Measurements from ENCODE around the gene SLC26A3.

- TF ChIP-seq, protein P1, sequence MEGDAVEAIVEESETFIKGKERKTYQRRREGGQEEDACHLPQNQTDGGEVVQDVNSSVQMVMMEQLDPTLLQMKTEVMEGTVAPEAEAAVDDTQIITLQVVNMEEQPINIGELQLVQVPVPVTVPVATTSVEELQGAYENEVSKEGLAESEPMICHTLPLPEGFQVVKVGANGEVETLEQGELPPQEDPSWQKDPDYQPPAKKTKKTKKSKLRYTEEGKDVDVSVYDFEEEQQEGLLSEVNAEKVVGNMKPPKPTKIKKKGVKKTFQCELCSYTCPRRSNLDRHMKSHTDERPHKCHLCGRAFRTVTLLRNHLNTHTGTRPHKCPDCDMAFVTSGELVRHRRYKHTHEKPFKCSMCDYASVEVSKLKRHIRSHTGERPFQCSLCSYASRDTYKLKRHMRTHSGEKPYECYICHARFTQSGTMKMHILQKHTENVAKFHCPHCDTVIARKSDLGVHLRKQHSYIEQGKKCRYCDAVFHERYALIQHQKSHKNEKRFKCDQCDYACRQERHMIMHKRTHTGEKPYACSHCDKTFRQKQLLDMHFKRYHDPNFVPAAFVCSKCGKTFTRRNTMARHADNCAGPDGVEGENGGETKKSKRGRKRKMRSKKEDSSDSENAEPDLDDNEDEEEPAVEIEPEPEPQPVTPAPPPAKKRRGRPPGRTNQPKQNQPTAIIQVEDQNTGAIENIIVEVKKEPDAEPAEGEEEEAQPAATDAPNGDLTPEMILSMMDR (IDR thresholded peaks at IDR 0.05), result no peak
- TF ChIP-seq POLR2AphosphoS5 (IDR thresholded peaks at IDR 0.05), result no peak
Observed at GRCh38 chr7:107846324-107846723, 43.3 kb upstream of the SLC26A3 start.
